GM03348 (cell line): ENCODE data around the gene TMEM190.
A peak's percentile ranks its signal among the peaks of the same experiment; 100 is the strongest.
"Not testable (repeated sequence)": the region's sequence is repeated elsewhere in the genome, so short reads cannot be mapped to it uniquely, and the experiment has no call there.

Source experiments
- DNase-seq: peaks from one replicate; pipeline ENCODE4 v3.0.0; 2012; ENCODE audit warnings: low spot score

Gene TMEM190

DNA sequence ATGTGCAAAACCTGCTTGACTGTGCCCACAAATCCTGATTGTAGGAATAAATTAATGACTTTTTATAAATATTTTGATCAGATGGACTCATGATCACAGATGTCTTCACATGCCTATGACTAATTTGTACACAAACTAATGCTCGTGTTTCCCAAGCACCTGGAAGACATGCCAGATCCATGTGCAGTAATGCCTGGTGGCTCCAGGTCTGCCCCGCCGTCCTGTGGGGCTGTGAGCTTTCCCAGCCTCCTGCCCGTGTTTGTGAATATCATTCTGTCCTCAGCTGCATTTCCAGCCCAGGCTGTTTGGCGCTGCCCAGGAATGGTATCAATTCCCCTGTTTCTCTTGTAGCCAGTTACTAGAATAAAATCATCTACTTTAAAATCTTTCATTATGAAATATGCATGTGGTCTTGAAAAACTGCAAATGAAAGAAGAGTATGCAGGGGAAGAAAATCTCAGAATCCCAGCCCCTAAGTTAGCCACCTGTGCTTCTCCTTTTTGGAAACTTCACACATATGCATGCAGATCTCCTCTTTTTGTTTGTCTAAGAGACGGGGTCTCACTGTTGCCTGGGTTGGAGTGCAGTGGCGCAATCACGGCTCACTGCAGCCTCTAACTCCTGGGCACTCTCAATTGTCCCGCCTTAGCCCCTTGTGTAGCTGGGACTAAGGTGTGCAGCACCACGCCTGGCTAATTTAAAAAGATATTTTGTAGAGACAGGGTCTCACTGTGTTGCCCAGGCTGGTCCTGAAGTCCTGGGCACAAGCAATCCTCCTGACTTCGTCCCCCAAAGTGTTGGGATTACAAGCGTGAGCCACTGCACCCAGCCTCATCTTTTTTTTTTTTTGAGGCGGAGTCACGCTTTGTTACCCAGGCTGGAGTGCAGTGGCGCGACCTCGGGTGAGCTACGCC is 15.3 kb downstream of the TMEM190 start:
- DNase-seq = no peak

- no peak for DNase-seq
Measured at GRCh38 chr19:55392820-55393761, 16.5 kb downstream of the TMEM190 start.

DNA sequence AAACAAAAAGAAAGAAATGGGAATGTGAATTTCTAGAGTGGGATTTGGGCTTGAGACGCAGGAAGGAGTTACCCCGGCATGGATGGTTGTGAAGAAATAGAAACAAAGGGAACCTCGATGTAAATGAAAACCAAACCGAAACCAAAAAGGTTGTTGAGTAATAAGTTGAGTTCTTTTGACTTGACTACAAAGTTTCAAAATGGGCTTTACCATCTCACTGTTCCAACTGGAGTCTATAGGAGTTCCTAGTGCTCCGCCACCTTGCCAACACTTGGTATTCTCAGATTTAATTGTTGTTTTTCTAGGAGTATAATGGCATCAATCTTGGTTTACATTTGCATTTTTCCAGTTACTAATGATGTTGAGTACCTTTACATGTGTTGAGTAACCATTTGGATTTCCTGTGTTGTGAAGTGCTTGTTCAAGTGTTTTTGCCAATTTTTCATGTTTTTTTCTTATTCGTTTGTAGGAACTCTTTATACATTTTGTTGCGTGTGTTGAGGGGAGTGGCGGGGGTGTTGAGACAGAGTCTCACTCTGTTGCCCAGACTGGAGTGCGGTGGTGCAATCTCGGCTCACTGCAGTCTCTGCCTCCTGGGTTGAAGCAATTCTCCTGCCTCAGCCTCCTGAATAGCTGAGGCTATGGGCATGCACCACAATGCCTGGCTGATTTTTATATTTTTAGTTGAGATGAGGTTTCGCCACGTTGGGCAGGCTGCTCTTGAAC is 21.7 kb downstream of the TMEM190 start:
- no peak for DNase-seq

DNA sequence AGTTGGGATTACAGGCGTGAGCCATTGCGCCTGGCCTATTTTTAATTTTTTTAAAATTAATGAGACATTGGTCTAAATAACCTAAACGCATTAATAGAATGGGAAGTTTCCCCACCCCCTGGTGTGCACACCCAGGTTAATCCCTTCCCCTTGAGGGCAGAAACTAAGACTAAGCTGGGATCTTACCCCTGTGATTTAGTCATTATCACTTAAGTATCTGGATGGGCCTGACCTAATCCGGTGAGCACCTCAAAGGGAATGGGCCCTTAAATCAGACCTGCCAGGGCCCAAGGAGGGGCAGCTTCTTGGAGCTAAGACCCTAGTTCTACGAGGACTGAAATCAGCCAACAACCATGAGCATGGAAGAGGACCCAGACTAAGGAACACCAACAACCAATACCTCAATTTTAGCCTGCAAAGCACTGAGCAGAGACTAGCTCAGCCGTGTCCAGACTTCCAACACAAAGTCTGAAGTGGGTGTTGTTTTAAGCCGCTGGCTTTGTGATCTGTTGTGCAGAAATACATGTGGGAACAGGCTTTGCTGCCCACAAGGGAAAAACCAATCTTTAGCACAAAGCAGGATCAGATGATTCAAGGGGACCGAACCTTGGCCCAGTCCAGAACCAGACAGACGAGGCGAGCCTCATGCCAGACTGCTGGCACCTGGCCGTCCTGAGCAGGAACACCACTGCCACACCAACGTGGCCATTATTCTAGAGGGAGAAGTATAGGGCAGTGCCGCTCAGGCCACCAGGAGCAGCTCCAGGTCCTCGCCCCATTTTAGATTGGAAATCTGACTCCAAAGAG is 23.9 kb downstream of the TMEM190 start:
- no peak for DNase-seq

DNA sequence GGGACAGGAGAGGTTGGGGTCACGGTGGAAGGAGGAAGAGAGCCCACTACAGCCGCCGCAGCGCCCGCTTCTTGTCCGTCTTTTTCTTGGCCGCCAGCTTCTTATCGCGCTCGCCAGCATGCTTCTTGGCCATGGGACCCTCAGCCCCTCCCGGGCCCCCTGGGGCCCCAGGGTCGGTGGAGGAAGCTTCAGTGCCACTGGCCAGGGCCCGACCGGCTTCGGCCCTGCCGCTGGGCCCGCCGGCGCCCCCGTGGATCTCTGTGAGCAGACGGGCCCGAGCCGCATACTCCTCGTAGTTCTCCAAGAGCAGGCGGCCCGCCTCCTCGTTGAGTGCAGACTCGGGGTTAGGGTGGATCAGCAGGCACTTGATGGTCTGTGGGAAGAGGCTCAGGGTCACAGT is 24.8 kb downstream of the TMEM190 start:
- DNase-seq = not testable (repeated sequence)

DNA sequence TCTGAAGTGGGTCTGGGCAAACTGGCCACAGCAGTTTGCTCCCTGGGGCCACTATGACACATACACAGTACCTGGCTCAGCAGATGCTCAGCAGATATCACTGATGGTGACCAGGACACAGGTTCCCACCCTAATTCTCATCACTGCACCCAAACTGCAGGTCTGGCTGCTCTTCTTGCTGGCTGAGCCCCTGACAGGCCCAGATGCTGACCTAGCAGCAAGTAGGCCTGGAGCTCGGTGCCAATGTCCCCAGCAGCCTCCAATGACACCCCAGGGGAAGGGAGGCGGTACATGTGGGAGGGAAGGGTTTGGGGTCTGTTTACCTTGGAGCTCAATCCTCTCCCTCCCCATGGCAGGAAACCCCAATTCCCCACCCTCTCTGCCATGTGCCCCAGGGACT is 25.9 kb downstream of the TMEM190 start:
- DNase-seq = no peak

DNA sequence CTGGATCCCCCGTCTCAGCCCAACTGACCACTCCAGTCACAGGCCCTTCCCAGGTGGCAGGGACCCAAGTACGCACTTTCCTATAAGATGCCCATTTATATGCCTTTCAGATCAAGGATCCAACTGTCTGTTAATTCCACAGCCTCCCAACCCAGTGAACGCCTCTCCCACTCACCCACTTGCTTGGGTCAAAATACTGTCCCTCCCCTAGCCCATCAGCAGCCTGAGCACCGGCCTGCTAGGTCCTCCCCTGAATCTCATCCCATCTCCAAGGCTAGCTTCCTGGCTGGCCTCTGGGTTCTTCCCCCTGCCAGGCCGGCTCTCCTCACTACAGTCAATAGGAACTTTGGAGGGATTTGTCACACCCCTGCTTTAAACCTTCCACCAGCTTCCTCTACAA is 29.0 kb downstream of the TMEM190 start:
- DNase-seq = no peak

DNA sequence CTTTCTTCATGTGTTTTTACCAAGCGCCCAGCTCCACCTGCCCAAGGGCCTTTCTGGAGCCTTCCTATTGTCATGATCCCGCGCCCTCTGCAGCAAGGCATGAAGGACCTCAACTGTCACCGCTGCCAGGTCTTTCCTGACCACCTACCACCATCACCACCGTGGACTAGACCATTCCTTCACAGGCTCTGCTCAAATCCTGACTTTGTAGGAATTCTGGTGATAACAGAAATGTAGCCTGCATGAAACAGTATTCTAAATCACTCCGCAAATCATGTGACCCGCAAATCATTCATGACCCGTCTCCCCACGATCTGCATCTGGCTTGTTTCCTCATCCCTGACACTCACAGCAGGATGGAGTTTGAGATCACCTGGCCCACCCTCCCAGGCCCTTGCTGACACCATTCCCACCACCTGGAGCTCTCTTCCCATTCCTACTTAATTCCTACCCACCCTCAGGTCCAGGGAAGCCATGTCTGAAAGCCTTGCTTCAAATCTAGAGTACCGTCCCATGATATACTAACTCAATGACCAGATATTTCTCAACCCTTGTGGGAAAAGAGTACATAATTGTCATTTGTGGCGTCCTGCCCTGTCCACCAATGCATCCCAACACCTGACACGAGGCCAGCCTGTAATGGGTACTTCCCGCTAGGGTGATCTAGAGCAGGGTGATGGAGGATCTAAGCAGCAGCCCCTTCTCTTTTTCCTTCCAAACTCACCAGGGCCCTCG is 29.6 kb downstream of the TMEM190 start:
- DNase-seq = no peak

DNA sequence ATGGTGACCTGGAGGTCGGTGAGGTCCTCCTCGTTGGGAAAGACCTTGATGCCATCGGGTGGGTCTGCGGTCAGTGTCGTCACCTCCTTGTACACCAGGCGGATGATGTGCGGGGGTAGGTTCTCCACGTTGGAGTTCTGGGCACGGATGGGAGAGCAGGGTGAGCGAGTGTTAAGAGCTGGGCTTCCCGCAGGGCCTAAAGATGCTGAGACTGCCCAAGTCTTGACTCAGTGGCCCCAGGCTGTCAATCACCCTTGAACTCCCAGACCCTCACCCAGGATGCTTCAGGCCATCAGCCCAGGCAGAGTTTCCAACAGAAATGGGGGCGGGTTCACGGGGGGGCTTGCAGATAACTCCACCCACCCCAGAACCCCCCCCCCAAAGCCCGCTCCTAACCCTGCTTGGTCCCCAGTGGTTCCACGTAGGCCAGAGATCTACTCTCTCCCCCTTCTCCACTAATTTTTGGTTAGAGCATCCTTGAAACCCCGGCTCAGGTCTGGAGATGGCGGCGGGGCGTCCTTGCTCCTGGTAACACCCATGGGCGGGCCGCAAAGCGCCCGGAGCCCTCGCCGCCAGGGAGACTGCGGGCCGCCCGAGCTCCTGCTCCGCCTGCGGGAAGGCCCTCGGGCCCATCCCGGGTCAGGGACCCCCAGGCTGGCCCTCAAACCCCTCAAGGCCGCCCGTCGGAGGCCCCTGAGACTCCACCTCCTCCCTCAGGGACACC is 30.4 kb downstream of the TMEM190 start:
- peak; percentile 77 for DNase-seq

DNA sequence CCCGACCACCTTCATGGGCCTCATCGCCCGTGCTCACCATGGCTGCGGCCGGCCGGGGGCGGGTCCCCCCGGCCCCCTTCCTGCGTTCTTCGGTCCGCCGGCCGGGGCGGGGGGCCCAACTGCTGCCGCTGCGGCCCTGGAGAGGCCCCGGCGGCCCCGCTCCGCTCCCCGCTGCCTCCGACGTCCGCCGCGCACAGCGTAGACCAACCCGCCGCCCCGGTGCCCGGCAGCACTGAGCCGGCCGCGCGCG is 30.8 kb downstream of the TMEM190 start, which contains the start of gene UBE2S:
Gene UBE2S (minus strand): TSS at position 239 of the 250 bp plus-strand sequence. CDS start 199 bp downstream, at position 40.
- DNase-seq = not testable (repeated sequence)

DNA sequence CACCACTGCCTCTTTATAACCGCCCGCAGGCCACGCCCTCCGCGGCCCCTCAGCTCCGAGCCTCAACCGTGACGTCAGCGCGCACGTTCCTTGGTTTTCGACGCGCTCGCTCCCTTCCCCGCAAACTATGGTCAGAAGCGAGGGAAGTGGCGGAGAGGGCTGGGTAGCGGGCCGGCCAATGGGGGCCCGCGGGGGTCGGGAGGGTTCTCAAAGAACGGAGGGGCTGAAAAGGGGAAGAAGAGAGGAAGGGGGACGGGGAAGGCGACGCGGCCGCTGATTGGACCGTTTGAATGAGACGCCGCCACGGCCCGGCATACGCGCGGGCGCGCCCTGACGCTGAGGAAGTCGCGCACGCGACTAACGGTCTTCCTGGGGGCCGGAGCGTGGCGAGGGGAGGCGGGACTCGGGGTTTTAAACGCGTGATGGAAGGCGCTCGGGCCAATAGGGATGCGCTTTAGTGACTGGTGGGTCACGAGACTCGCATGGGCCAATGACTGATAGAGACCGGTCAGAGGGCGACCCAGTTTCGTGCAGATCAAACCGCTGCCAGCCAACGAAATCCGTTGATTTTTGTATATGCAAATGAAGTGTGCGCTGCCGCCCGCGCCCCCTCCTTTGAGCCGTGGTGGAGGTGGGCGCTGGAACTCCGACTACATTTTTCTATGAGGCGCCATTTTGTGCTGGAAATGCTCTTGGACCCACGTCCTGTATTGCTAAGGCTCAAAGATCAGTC is 31.3 kb downstream of the TMEM190 start:
- peak; percentile 99 for DNase-seq

- DNase-seq = no peak
Measured at GRCh38 chr19:55408533-55408872, 31.9 kb downstream of the TMEM190 start.

GRCh38 chr19:55409179-55409578 is 32.6 kb downstream of the TMEM190 start:
- not testable (repeated sequence) for DNase-seq

- no peak for DNase-seq
Measured at GRCh38 chr19:55410168-55410567, 33.5 kb downstream of the TMEM190 start.

DNA sequence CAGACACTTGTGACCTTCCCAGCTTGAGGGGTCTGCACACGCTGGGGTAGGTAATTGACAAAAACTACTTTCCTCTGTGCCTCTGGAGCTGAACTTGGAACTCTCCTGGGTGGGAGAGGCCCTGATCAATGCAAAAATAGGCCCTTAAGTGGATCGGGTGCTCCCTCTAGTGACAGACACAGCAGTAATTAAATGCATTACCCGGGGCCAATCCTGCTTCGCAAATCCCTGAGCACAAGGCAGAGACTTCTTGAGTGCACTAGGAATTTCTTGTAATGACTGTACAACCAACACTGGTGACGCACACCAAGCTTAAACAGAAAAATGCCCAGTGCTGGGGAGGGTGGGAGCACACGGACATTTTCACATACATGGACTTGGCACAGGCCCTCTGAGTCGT is 41.6 kb downstream of the TMEM190 start:
- peak; percentile 88 for DNase-seq

DNA sequence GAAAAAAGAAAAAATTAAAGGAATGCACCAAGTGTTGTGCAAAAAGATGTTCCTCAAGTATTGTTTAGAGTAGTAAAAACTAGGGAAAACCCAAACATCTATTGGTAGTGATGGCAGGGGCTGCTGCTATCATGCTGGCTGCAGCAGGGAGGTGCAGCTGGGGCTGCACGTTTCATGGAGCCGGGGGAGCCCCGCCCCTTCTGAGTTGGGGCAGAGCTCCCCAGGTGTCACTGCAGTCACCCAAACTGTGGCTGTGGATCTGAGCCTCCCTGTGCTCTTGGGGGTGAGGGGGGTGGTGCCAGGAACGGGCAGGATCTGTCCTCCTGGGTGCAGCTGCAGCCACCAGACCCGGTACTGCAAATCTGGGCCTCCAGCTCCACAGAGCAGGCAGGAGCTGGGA is 42.5 kb downstream of the TMEM190 start:
- DNase-seq = no peak

DNA sequence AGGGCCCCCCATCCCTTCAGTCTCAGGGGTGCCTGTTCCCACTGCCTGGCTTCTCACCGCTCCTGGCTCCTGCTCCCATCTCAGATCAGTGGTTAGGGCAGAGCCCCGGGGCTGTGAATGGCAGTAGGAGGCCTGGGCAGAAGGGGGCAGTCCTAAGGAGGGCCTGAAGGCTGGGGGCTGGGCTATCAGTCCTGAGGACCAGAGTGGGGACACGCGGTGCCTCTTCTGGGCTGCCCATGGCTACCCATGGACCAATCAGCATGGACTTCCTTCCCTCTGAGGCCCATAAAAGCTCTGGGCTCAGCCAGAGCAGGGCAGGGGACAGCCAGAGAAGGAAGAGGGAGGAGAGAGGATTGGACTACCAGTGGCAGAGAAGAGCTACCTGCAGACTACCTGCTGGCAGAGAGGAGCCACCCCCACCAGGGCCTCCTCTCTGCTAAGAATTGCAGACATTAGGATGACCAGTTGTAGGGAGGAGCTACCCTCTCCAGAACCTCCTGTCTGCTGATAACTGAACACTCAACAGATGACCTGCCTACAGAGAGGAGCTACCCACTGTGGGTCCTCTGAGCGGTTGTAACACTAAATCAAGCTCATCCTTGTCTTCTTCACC is 43.1 kb downstream of the TMEM190 start:
- DNase-seq = no peak

DNA sequence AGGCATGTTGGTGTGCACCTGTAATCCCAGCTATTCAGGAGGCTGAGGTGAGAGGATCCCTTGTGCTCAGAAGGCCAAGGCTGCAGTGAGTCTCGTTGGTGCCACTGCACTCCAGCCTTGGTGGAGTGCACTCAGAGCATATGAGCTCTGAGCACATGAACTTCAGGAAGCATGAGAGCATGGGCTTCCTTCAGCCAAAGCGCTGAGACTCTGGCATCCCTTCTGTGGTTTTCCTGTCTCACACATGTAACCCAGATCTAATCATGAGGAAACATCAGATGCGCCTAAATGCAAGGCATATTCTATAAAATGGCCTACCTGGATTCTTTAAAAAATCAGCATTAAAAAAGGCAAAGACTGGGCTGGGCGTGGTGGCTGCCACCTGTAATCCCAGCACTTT is 44.7 kb downstream of the TMEM190 start:
- DNase-seq = not testable (repeated sequence)
